Memory B cell (primary cell): Measurements from ENCODE around the gene TMOD4.
"Not testable (repeated sequence)": the region's sequence is repeated elsewhere in the genome, so short reads cannot be mapped to it uniquely, and the experiment has no call there.

Experiments
- ATAC-seq: fragments of 150-1000 bp; cut with Tn5 transposase; 2 replicates; pipeline ENCODE4 v1.10.0; 2021; ENCODE audit warnings: low read depth, mild to moderate bottlenecking, moderate library complexity
- DNase-seq, 2 donors: peaks; one replicate each; pipeline ENCODE4 v3.0.0; 2022; ENCODE audit warnings: low spot score in 2 of 2
- H3K27ac Mint-ChIP-seq: one replicate; pipeline ENCODE4 v1.8.0; 2022; ENCODE audit warnings: mild to moderate bottlenecking, moderate library complexity, mixed read lengths
- H3K27me3 Mint-ChIP-seq: one replicate; pipeline ENCODE4 v1.8.0; 2022; ENCODE audit warnings: mixed read lengths
- H3K36me3 Mint-ChIP-seq: one replicate; pipeline ENCODE4 v1.8.0; 2022; ENCODE audit warnings: mild to moderate bottlenecking, mixed read lengths
- H3K4me1 Mint-ChIP-seq: one replicate; pipeline ENCODE4 v1.8.0; 2022; ENCODE audit warnings: mixed read lengths
- H3K4me3 Mint-ChIP-seq: one replicate; pipeline ENCODE4 v1.8.0; 2022; ENCODE audit warnings: mild to moderate bottlenecking, moderate library complexity, mixed read lengths
- H3K9me3 Mint-ChIP-seq: one replicate; pipeline ENCODE4 v1.8.0; 2022; ENCODE audit warnings: mixed read lengths

The TMOD4 gene

GRCh38 chr1:151175863-151176262, at the start of gene TMOD4:
Gene TMOD4, minus strand, starts transcription at chr1:151175981. Its CDS starts 1,106 bp downstream, at chr1:151174875.
- peaks cover 39% of the 10 kb centered on the region for H3K36me3 Mint-ChIP-seq

GRCh38 chr1:151222130-151222529, 46.3 kb upstream of the TMOD4 start:
- Mint-ChIP-seq H3K27ac (no peak overlapping the region), H3K36me3 (peaks cover 9% of the 10 kb centered on the region)
- no peak for ATAC-seq

More at GRCh38 chr1:151175863-151176262, at the start of gene TMOD4:
- DNase-seq, result no peak
- Mint-ChIP-seq H3K9me3 (no peaks in the 10 kb centered on the region), H3K27me3 (no peaks in the 10 kb centered on the region), H3K4me3 (no peak within 1 kb of the TSS), H3K4me1 (peaks cover 2% of the 10 kb centered on the region), H3K27ac (peak within 1 kb of the TSS; percentile 15)
- ATAC-seq, result peak; percentile 74

GRCh38 chr1:151221616-151222015, 45.8 kb upstream of the TMOD4 start:
- Mint-ChIP-seq H3K27ac (no peak overlapping the region), H3K4me3 (no peak overlapping the region), H3K27me3 (no peaks in the 10 kb centered on the region), H3K4me1 (peaks cover 2% of the 10 kb centered on the region), H3K36me3 (peaks cover 7% of the 10 kb centered on the region), H3K9me3 (no peaks in the 10 kb centered on the region)
- DNase-seq (no peak), ATAC-seq (no peak)

More at GRCh38 chr1:151222130-151222529, 46.3 kb upstream of the TMOD4 start:
- H3K4me3 Mint-ChIP-seq, result no peak overlapping the region
- H3K9me3 Mint-ChIP-seq, result no peaks in the 10 kb centered on the region
- H3K4me1 Mint-ChIP-seq, result peaks cover 2% of the 10 kb centered on the region
- DNase-seq, result no peak
- H3K27me3 Mint-ChIP-seq, result no peaks in the 10 kb centered on the region

GRCh38 chr1:151213560-151213959, 37.8 kb upstream of the TMOD4 start:
- Mint-ChIP-seq H3K36me3 (peaks cover 7% of the 10 kb centered on the region), H3K4me1 (peaks cover 7% of the 10 kb centered on the region), H3K9me3 (no peaks in the 10 kb centered on the region), H3K4me3 (no peak overlapping the region), H3K27ac (no peak overlapping the region), H3K27me3 (no peaks in the 10 kb centered on the region)
- DNase-seq (no peak), ATAC-seq (no peak)

- no peak for ATAC-seq
- no peaks in the 10 kb centered on the region for H3K9me3 Mint-ChIP-seq
- no peaks in the 10 kb centered on the region for H3K27me3 Mint-ChIP-seq
- no peak overlapping the region for H3K27ac Mint-ChIP-seq
- DNase-seq, result no peak
- no peak overlapping the region for H3K4me3 Mint-ChIP-seq
- H3K36me3 Mint-ChIP-seq, result peaks cover 8% of the 10 kb centered on the region
- H3K4me1 Mint-ChIP-seq, result peaks cover 7% of the 10 kb centered on the region
Observed at GRCh38 chr1:151211972-151212705, 36.4 kb upstream of the TMOD4 start.

GRCh38 chr1:151210830-151211229, 35.0 kb upstream of the TMOD4 start:
- ATAC-seq, result no peak
- Mint-ChIP-seq H3K4me1 (peaks cover 6% of the 10 kb centered on the region), H3K9me3 (no peaks in the 10 kb centered on the region), H3K4me3 (no peak overlapping the region), H3K27ac (no peak overlapping the region), H3K36me3 (peaks cover 10% of the 10 kb centered on the region), H3K27me3 (no peaks in the 10 kb centered on the region)
- no peak for DNase-seq

- not testable (repeated sequence) for H3K9me3 Mint-ChIP-seq, H3K4me3 Mint-ChIP-seq, H3K27ac Mint-ChIP-seq, DNase-seq, H3K27me3 Mint-ChIP-seq, H3K4me1 Mint-ChIP-seq, ATAC-seq, H3K36me3 Mint-ChIP-seq
Observed at GRCh38 chr1:151205381-151205965, 29.7 kb upstream of the TMOD4 start.

- no peak for DNase-seq
- no peaks in the 10 kb centered on the region for H3K36me3 Mint-ChIP-seq
- no peaks in the 10 kb centered on the region for H3K9me3 Mint-ChIP-seq
- ATAC-seq, result no peak
- peak overlapping the region; percentile 96 for H3K27ac Mint-ChIP-seq
- peaks cover 25% of the 10 kb centered on the region for H3K4me1 Mint-ChIP-seq
- H3K27me3 Mint-ChIP-seq, result no peaks in the 10 kb centered on the region
- peak overlapping the region; percentile 94 for H3K4me3 Mint-ChIP-seq
Observed at GRCh38 chr1:151199873-151200581, 24.2 kb upstream of the TMOD4 start.

- Mint-ChIP-seq H3K4me1 (peaks cover 23% of the 10 kb centered on the region), H3K27ac (peak within 1 kb of the TSS; percentile 96), H3K36me3 (no peaks in the 10 kb centered on the region), H3K27me3 (no peaks in the 10 kb centered on the region), H3K9me3 (no peaks in the 10 kb centered on the region), H3K4me3 (peak within 1 kb of the TSS; percentile 94)
- peak; percentile 93 to 95 for DNase-seq
- ATAC-seq, result peak; percentile 92
Observed at GRCh38 chr1:151198254-151199127, 22.7 kb upstream of the TMOD4 start, which contains the start of gene PIP5K1A. Gene PIP5K1A, plus strand, starts transcription at chr1:151198552. Its CDS starts 445 bp downstream, at chr1:151198997.

- Mint-ChIP-seq H3K4me1 (peaks cover 23% of the 10 kb centered on the region), H3K4me3 (peak overlapping the region; percentile 94), H3K27ac (peak overlapping the region; percentile 96), H3K36me3 (no peaks in the 10 kb centered on the region), H3K27me3 (no peaks in the 10 kb centered on the region), H3K9me3 (no peaks in the 10 kb centered on the region)
- no peak for ATAC-seq
- DNase-seq, result no peak
Observed at GRCh38 chr1:151197863-151198253, 22.1 kb upstream of the TMOD4 start.

GRCh38 chr1:151196292-151196800, 20.6 kb upstream of the TMOD4 start:
- DNase-seq, result peak; percentile 21 to 49
- no peaks in the 10 kb centered on the region for H3K9me3 Mint-ChIP-seq
- H3K4me1 Mint-ChIP-seq, result peaks cover 20% of the 10 kb centered on the region
- H3K36me3 Mint-ChIP-seq, result no peaks in the 10 kb centered on the region
- H3K4me3 Mint-ChIP-seq, result peak overlapping the region; percentile 77
- H3K27me3 Mint-ChIP-seq, result no peaks in the 10 kb centered on the region
- ATAC-seq, result peak; percentile 37
- no peak overlapping the region for H3K27ac Mint-ChIP-seq

- H3K36me3 Mint-ChIP-seq, H3K27me3 Mint-ChIP-seq, H3K4me3 Mint-ChIP-seq, ATAC-seq, DNase-seq, H3K9me3 Mint-ChIP-seq, H3K27ac Mint-ChIP-seq: not testable (repeated sequence)
- peaks cover 18% of the 10 kb centered on the region for H3K4me1 Mint-ChIP-seq
Observed at GRCh38 chr1:151194894-151195594, 19.3 kb upstream of the TMOD4 start.

- no peaks in the 10 kb centered on the region for H3K36me3 Mint-ChIP-seq
- no peak overlapping the region for H3K4me3 Mint-ChIP-seq
- no peak overlapping the region for H3K27ac Mint-ChIP-seq
- no peaks in the 10 kb centered on the region for H3K9me3 Mint-ChIP-seq
- no peak for DNase-seq
- no peak for ATAC-seq
- H3K27me3 Mint-ChIP-seq, result no peaks in the 10 kb centered on the region
- peaks cover 16% of the 10 kb centered on the region for H3K4me1 Mint-ChIP-seq
Observed at GRCh38 chr1:151193856-151194255, 18.1 kb upstream of the TMOD4 start.
